Loucy (cell line): Measurements from ENCODE around the gene KCNMA1.

Source experiments
- EZH2phosphoT487 ChIP-seq: fragments of 200-600 bp; IDR thresholded peaks from 2 replicates; pipeline ENCODE4 v1.6.1; 2018; ENCODE audit warnings: antibody characterized with exemption, mild to moderate bottlenecking, moderate library complexity, borderline replicate concordance
- TF ChIP-seq, protein P1 (sequence below): fragments of 200-600 bp; sonication (generic); conservative IDR thresholded peaks from 2 replicates; pipeline ENCODE4 v1.5.1; 2014; ENCODE audit warnings: mild to moderate bottlenecking, antibody characterized with exemption, low read length

DNA sequence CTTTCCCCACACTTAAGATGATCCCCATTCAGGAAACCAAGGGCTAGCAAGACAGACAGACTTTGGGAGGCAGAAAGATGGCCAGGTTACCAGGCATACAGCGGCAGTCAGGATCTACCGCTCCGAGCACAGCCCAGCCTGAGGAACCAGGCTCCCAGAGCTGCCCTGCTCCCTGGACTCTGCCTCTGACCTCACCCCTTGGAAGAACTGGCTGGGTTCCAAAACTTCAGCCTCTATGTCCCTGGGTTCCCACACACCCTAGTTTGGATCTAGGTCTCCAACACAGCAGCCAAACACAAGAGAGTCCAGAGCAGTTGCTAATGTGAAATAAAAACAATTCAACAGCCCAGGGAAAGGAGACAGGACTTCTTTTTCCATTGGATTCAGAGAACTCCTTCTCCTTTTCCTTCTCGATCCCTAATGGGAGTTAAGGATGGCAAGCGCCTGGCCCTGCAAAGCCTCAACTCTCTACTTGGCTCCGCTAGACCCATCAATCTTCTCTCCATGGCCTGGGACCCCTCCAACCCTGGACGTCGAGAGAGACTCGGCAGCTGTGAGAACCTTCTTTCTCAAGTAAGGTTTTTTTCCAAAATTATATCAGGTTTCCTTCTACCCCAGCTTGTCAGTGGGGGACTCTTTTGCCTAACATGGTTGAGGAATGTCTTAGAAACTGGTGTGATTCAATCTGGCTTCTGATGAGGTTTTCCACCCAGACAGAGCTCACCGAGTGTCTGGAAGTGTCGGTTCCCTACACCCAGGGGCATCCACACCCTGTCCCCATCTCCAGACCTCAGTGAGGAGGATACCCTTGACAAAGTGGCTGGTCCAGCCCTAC is 219.6 kb downstream of the KCNMA1 start:
- TF ChIP-seq, protein P1, sequence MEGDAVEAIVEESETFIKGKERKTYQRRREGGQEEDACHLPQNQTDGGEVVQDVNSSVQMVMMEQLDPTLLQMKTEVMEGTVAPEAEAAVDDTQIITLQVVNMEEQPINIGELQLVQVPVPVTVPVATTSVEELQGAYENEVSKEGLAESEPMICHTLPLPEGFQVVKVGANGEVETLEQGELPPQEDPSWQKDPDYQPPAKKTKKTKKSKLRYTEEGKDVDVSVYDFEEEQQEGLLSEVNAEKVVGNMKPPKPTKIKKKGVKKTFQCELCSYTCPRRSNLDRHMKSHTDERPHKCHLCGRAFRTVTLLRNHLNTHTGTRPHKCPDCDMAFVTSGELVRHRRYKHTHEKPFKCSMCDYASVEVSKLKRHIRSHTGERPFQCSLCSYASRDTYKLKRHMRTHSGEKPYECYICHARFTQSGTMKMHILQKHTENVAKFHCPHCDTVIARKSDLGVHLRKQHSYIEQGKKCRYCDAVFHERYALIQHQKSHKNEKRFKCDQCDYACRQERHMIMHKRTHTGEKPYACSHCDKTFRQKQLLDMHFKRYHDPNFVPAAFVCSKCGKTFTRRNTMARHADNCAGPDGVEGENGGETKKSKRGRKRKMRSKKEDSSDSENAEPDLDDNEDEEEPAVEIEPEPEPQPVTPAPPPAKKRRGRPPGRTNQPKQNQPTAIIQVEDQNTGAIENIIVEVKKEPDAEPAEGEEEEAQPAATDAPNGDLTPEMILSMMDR: no peak
- no peak for TF ChIP-seq EZH2phosphoT487
